Stimulated activated CD8-positive, alpha-beta memory T cell treated with anti-CD3 and anti-CD28 coated beads, Interleukin-2, amount 100 ng/mL, for 1 hour (primary cell): ENCODE data around the gene DPEP3.

Source experiments
- DNase-seq, 2 donors: peaks; one replicate each; pipeline ENCODE4 v3.0.0-alpha.2; 2020; ENCODE audit warnings: low read depth in 2 of 2

The DPEP3 gene

DNA sequence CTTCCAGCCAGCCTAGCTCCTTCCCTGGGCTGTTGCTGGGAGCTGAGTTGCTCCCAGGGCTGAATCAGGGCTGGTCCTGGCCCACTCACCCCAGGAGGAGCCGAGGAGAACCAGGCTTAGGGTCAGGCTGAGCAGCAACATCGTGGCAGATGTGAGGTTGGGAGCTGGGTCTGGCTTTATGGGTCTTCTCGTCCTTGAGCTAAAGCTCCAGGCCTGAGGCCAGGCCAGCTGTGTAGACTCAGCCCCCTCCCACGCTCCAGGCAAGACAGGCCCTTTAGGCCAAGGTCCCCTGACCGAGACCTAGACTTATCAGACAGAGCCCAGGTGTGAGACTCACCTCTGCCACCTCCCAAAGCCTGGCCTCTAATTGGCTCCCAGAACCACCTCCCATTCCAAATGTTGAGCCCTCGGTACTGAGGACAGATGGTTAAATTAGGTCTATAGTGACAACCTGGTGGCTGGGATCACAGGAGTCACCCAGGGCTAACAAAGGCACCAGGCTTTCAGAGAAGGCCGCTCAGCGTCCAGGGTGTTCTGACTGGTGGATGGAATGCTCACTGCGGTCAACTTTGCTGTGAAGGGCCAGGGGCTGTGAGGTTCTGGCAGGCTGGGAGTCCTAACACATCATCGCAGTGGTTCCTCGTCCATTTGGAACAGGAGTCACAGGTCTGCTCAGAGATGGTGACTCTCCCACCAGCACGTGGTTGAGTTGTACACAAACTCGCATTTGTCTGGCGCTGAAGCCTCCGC lies 48.4 kb downstream of the DPEP3 start, which contains the start of gene CTRL:
Gene CTRL (minus strand): TSS at position 151 of the 750 bp plus-strand sequence. CDS start 10 bp downstream, at position 141.
- DNase-seq = no peak

DNA sequence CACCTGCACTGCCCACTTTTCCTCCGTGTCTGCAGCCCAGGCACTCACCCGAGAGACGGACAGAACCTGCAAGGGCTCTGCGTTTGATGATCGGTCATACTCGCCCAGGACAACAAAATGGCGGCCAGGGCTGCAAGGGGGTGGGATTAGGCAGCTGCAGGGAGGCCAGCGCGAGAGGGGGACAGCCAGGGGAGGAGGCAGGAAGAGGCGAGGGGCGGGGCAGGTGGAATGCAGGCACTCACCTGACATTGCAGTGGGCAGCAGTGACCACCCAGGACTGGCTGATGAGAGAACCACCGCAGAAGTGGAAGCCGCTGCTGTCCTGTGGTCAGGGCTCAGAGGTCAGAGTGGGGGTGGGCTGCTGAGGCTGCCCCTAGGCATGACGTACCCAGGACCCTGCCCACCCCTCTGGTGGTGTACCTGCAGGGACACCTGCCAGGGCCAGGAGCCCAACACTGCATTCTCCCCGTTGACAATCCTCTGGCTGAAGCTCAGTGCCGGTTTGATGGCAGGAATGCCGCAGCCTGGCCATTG lies 49.6 kb downstream of the DPEP3 start:
- no peak for DNase-seq

DNA sequence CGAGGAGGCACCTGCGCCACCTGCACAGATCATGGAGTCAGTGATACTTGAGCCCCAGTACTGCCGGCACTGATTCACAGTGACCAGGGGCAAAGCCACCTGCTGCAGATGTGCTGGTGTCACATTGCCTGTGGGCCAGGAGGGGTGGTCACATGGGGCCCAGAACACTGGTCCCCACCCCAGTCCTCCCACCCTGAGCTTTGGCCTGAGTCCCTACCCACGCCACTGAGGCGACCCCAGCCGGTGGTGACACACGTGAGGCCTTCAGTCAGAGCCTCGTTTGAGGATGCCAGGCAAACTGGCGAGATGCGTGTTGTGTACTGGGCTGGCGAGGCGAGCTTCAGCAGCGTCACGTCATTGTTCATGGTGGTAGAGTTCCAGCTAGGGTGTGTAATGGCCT lies 50.1 kb downstream of the DPEP3 start:
- DNase-seq = no peak

DNA sequence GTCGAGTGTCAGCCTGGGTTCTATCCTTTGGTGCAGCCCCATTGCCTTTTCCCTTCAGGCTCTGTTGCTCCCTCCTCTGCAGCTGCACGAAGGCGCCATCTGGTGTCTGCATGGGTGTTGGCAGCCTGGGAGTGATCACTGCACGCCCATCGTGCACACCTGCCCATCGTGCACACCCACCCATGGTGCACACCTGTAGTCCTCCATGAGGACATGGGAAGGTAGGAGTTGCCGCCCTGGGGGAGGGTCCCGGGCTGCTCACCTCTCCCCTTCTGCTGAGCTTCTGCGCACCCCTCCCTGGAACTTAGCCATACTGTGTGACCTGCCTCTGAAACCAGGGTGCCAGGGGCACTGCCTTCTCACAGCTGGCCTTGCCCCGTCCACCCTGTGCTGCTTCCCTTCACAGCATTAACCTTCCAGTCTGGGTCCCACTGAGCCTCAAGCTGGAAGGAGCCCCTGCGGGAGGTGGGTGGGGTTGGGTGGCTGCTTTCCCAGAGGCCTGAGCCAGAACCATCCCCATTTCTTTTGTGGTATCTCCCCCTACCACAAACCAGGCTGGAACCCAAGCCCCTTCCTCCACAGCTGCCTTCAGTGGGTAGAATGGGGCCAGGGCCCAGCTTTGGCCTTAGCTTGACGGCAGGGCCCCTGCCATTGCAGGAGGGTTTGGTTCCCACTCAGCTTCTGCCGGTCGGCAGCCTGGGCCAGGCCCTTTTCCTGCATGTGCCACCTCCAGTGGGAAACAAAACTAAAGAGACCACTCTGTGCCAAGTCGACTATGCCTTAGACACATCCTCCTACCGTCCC lies 51.5 kb downstream of the DPEP3 start:
- peak; percentile 48 for DNase-seq

DNA sequence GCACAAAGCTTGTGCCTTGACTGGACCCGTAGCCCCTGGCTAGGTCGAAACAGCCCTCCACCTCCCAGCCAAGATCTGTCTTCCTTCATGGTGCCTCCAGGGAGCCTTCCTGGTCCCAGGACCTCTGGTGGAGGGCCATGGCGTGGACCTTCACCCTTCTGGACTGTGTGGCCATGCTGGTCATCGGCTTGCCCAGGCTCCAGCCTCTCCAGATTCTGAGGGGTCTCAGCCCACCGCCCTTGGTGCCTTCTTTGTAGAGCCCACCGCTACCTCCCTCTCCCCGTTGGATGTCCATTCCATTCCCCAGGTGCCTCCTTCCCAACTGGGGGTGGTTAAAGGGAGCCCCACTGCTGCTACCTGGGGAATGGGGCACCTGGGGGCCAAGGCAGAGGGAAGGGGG lies 52.2 kb downstream of the DPEP3 start:
- no peak for DNase-seq

DNA sequence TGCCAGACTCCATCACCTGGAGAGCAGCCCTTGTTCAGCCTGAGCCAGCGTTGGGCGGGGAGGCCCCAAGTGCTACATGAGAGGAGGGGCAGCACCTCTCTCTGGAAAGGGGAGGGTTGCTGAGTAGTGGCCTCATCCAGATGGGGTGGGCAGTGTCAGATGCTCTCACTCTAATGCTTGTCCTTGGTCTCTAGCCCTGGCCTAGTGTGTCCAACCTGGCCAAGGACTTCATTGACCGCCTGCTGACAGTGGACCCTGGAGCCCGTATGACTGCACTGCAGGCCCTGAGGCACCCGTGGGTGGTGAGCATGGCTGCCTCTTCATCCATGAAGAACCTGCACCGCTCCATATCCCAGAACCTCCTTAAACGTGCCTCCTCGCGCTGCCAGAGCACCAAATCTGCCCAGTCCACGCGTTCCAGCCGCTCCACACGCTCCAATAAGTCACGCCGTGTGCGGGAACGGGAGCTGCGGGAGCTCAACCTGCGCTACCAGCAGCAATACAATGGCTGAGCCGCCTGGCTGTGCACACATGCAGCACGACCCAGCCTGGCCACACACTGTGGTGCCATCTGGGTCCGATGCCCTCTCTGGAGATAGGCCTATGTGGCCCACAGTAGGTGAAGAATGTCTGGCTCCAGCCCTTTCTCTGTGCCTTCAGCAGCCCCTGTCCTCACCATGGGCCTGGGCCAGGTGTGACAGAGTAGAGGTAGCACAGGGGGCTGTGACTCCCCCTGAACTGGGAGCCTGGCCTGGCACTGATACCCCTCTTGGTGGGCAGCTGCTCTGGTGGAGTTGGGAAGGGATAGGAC lies 53.0 kb downstream of the DPEP3 start:
- no peak for DNase-seq

DNA sequence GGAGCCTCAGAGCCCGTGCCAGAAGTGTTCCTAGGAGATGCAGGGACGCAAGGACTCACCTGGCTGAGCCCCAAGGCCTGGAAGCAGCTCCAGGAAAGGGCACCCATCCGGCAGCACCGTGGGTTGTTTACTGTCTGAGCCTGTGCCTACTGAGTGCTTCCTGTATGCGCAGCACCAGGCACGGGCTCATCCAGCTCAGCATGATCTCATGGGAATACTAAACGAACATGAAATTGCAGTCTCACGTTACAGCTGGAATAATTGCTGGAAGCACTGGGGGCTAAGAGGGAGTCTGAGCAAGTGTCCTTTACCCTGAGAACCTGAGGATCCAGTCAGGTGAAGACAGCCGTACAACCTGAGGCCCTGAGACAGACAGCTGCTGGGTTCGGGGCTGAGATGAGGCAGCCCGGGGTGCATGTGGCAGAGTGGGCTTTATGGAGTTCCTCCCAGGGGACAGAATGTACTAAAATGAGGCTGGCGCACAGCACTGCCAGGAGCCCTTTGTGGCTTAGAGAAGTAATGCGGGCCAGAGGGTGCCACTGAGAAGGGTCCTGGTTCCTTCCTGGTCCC lies 54.0 kb downstream of the DPEP3 start:
- no peak for DNase-seq
